Measurements from ENCODE around the gene NME1.

- TF ChIP-seq, protein P1, sequence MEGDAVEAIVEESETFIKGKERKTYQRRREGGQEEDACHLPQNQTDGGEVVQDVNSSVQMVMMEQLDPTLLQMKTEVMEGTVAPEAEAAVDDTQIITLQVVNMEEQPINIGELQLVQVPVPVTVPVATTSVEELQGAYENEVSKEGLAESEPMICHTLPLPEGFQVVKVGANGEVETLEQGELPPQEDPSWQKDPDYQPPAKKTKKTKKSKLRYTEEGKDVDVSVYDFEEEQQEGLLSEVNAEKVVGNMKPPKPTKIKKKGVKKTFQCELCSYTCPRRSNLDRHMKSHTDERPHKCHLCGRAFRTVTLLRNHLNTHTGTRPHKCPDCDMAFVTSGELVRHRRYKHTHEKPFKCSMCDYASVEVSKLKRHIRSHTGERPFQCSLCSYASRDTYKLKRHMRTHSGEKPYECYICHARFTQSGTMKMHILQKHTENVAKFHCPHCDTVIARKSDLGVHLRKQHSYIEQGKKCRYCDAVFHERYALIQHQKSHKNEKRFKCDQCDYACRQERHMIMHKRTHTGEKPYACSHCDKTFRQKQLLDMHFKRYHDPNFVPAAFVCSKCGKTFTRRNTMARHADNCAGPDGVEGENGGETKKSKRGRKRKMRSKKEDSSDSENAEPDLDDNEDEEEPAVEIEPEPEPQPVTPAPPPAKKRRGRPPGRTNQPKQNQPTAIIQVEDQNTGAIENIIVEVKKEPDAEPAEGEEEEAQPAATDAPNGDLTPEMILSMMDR (IDR thresholded peaks at IDR 0.05), result no peak
- no peak for TF ChIP-seq EP300 (IDR thresholded peaks at IDR 0.05)
- TF ChIP-seq POLR2AphosphoS5 (IDR thresholded peaks at IDR 0.05), result peak; percentile 58 to 98 (median 78)
- peak in 1 of 2 donors; percentile 88 for TF ChIP-seq POLR2A (IDR thresholded peaks at IDR 0.05)
Measured at GRCh38 chr17:51120739-51121619, 32.4 kb upstream of the NME1 start, which contains the start of gene SPAG9.

Measured in suprapubic skin (tissue), 4 donors.